GM19438 (cell line): ENCODE data around the gene TMEM185B.
"Not testable (repeated sequence)": the region's sequence is repeated elsewhere in the genome, so short reads cannot be mapped to it uniquely, and the experiment has no call there.

Experiments used
- ATAC-seq: cut with Tn5 transposase; IDR thresholded peaks from one replicate; pipeline ENCODE4 v1.9.1; 2021; ENCODE audit warnings: low read depth; ENCODE audit not compliant: unreplicated experiment

Gene TMEM185B

GRCh38 chr2:120223034-120223912, at the start of gene TMEM185B:
Gene TMEM185B (minus strand): TSS chr2:120223400. CDS start chr2:120222976, 424 bp downstream.
- ATAC-seq, result peak; percentile 90

- no peak for ATAC-seq
These were observed 48.6 kb upstream of the TMEM185B start for GRCh38 chr2:120271711-120272379.

GRCh38 chr2:120269816-120270215, 46.6 kb upstream of the TMEM185B start:
- no peak for ATAC-seq

GRCh38 chr2:120269076-120269744, 46.0 kb upstream of the TMEM185B start:
- ATAC-seq, result no peak

- no peak for ATAC-seq
These were observed 44.1 kb upstream of the TMEM185B start for GRCh38 chr2:120267348-120267747.

- no peak for ATAC-seq
These were observed 41.8 kb upstream of the TMEM185B start for GRCh38 chr2:120265006-120265405.

GRCh38 chr2:120262761-120263428, 39.7 kb upstream of the TMEM185B start:
- ATAC-seq, result no peak

- ATAC-seq, result no peak
These were observed 39.0 kb upstream of the TMEM185B start for GRCh38 chr2:120262150-120262549.

- peak; percentile 86 for ATAC-seq
These were observed 38.3 kb upstream of the TMEM185B start for GRCh38 chr2:120261387-120262006.

- no peak for ATAC-seq
These were observed 37.5 kb upstream of the TMEM185B start for GRCh38 chr2:120260736-120261135.

- ATAC-seq, result not testable (repeated sequence)
These were observed 36.7 kb upstream of the TMEM185B start for GRCh38 chr2:120259939-120260338.

GRCh38 chr2:120258196-120258595, 35.0 kb upstream of the TMEM185B start:
- ATAC-seq, result no peak

GRCh38 chr2:120257522-120257921, 34.3 kb upstream of the TMEM185B start:
- no peak for ATAC-seq

GRCh38 chr2:120256651-120257000, 33.4 kb upstream of the TMEM185B start:
- no peak for ATAC-seq

GRCh38 chr2:120255986-120256650, 32.9 kb upstream of the TMEM185B start:
- no peak for ATAC-seq

- ATAC-seq, result no peak
These were observed 31.9 kb upstream of the TMEM185B start for GRCh38 chr2:120255071-120255470.

GRCh38 chr2:120254178-120254577, 31.0 kb upstream of the TMEM185B start:
- ATAC-seq, result no peak

GRCh38 chr2:120253021-120253882, 30.1 kb upstream of the TMEM185B start:
- peak; percentile 43 for ATAC-seq
